ENCODE measurements around the gene CELSR2. TPM values are rescaled to one million over a fixed set of nuclear protein-coding genes. Genes with fewer than 3 reads are reported as not detected.

Gene CELSR2
- total RNA-seq, 1 donor from 2014 or later: 22.4 TPM

- DNase-seq: no peak
Measured at GRCh38 chr1:109265016-109265415, 15.7 kb downstream of the CELSR2 start.

GRCh38 chr1:109265741-109266330 is 16.5 kb downstream of the CELSR2 start:
- DNase-seq: no peak

- DNase-seq: no peak
Measured at GRCh38 chr1:109266965-109267364, 17.6 kb downstream of the CELSR2 start.

- DNase-seq: no peak
Measured at GRCh38 chr1:109267743-109268300, 18.5 kb downstream of the CELSR2 start.

- no peak for DNase-seq
Measured at GRCh38 chr1:109268431-109269211, 19.3 kb downstream of the CELSR2 start.

GRCh38 chr1:109269212-109269980 is 20.1 kb downstream of the CELSR2 start:
- DNase-seq: no peak

GRCh38 chr1:109269981-109270622 is 20.8 kb downstream of the CELSR2 start:
- DNase-seq: no peak

- no peak for DNase-seq
Measured at GRCh38 chr1:109270623-109271317, 21.4 kb downstream of the CELSR2 start.

GRCh38 chr1:109271458-109271857 is 22.1 kb downstream of the CELSR2 start:
- DNase-seq: no peak

- no peak for DNase-seq
Measured at GRCh38 chr1:109272021-109272799, 22.9 kb downstream of the CELSR2 start.

- no peak for DNase-seq
Measured at GRCh38 chr1:109272831-109273547, 23.6 kb downstream of the CELSR2 start.

GRCh38 chr1:109273570-109274288 is 24.4 kb downstream of the CELSR2 start:
- DNase-seq: no peak

- DNase-seq: peak; percentile 20
Measured at GRCh38 chr1:109274533-109275476, 25.5 kb downstream of the CELSR2 start.

- DNase-seq: no peak
Measured at GRCh38 chr1:109275706-109276345, 26.5 kb downstream of the CELSR2 start.

- DNase-seq: peak; percentile 20
Measured at GRCh38 chr1:109277434-109278204, 28.3 kb downstream of the CELSR2 start.

- DNase-seq: no peak
Measured at GRCh38 chr1:109279615-109280278, 30.4 kb downstream of the CELSR2 start.
